ENCODE data around the gene PTPRJ.

PTPRJ gene

DNA sequence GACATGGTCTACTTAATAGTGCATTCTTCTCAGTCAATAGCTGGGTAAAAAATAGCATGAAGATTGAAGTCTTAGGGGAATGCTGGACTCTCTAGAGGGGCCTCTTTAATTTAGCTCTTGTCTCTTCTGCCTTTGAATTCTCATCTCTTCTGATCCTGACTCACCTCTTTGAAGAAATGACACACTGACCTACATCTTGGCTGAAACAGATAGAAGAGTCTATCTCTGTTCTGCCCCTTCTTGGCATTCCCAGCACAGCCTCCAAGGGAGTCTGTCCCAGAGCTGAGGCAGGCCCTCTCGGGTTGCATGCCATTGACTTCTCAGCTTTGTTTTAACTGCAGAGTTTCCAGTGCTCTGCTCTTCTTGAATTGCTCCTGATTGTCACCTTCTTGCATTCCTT is 55.7 kb downstream of the PTPRJ start:
- no peak overlapping the region for H3K4me3 ChIP-seq (ENCODE audit: low read length)
- H3K9me3 ChIP-seq (ENCODE audit: low read length), result no peaks in the 10 kb centered on the region
- H3K27me3 ChIP-seq (ENCODE audit: insufficient read depth, low read length), result no peaks in the 10 kb centered on the region
- no peaks in the 10 kb centered on the region for H3K36me3 ChIP-seq (ENCODE audit: insufficient read depth, low read length)
- peaks cover 14% of the 10 kb centered on the region for H3K4me1 ChIP-seq (ENCODE audit: insufficient read depth, low read length)
- no peak overlapping the region for H2AFZ ChIP-seq (ENCODE audit: low read depth, low read length)

DNA sequence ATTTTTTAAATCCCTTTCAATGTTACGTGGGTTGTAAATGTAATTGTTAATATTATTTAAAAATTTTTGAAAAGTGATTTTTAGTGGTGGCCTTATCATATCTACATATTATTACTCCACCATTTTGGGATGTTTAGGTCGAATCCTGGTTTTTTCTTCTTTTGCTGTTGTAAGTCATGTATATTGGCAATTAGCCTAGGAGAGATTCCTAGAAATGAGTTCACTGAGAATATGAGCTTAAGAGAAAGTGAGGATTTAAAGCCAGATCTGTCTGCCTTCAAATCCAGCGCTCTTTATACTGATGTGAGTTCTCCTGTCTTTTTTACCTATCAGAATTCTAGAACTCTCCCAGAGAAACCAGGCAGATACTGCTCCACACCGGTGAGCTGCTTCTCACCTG is 56.1 kb downstream of the PTPRJ start:
- no peaks in the 10 kb centered on the region for H3K27me3 ChIP-seq (ENCODE audit: insufficient read depth, low read length)
- H3K4me3 ChIP-seq (ENCODE audit: low read length), result no peak overlapping the region
- peaks cover 14% of the 10 kb centered on the region for H3K4me1 ChIP-seq (ENCODE audit: insufficient read depth, low read length)
- H2AFZ ChIP-seq (ENCODE audit: low read depth, low read length), result no peak overlapping the region
- H3K36me3 ChIP-seq (ENCODE audit: insufficient read depth, low read length), result no peaks in the 10 kb centered on the region
- H3K9me3 ChIP-seq (ENCODE audit: low read length), result no peaks in the 10 kb centered on the region

DNA sequence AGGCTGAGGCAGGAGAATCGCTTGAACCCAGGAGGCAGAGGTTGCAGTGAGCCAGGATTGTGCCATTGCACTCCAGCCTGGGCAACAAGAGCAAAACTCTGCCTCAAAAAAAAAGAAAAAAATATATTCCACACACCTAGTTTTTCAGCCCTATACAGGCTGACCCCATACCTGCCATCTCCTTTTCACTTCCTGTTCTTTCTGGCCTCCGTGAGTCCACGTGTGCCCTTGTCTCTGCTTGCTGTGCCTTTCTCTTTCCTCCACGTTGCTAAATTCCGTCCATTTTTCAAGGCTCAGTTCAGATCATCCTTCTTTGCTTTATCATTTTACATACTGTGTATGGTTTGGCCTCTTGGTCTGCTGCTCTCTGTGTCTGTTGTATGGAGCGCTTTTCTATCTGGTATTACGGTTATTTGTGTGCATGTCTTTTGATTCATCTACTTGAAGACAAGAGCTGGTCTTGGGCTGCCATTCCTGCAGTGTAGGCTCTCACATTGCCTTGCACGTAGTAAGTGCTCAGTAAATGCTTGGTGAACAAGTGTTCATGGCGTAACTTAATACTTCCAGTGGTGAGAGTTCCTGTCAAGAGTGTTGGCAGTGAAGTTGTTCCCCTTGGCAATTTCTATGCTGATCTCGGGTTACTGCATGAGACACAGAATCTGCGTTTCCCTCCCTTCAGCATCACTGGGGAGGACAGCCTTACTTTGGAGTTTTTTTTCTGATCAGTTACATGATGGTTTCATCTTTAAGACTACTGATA is 57.5 kb downstream of the PTPRJ start:
- peaks cover 11% of the 10 kb centered on the region for H3K4me1 ChIP-seq (ENCODE audit: insufficient read depth, low read length)
- no peak overlapping the region for H2AFZ ChIP-seq (ENCODE audit: low read depth, low read length)
- H3K9me3 ChIP-seq (ENCODE audit: low read length), result no peaks in the 10 kb centered on the region
- H3K4me3 ChIP-seq (ENCODE audit: low read length), result no peak overlapping the region
- no peaks in the 10 kb centered on the region for H3K36me3 ChIP-seq (ENCODE audit: insufficient read depth, low read length)
- H3K27me3 ChIP-seq (ENCODE audit: insufficient read depth, low read length), result no peaks in the 10 kb centered on the region

DNA sequence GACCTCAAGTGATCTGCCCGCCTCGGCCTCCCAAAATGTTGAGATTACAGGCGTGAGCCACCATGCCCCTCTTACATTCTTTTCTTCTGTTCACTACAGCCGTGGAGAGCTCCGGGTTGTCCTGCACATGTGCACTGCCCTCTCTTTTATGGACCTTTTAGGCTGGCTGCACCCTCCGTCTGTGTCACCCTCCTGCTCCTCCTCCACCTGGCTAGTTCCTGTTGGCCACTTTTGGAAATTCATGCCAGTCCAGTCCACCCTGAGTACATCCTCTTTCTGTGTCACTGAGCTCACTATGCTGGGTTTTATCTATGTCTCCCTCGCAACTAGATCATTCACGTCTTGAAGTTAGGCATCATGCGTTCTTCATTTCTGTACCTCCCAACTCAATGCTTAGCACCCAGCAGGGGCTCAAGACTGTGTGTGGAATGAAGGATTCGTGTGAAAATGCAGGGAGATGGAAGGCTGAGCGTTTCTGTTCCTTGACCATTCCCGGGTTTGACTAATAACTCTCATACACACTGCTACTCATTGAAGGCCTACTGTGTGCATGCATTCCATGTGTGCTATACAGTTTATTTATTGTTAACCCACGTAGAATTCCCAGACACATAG is 60.6 kb downstream of the PTPRJ start:
- H3K4me1 ChIP-seq (ENCODE audit: insufficient read depth, low read length), result peaks cover 3% of the 10 kb centered on the region
- no peak overlapping the region for H2AFZ ChIP-seq (ENCODE audit: low read depth, low read length)
- no peaks in the 10 kb centered on the region for H3K27me3 ChIP-seq (ENCODE audit: insufficient read depth, low read length)
- no peaks in the 10 kb centered on the region for H3K9me3 ChIP-seq (ENCODE audit: low read length)
- H3K4me3 ChIP-seq (ENCODE audit: low read length), result no peak overlapping the region
- H3K36me3 ChIP-seq (ENCODE audit: insufficient read depth, low read length), result no peaks in the 10 kb centered on the region

DNA sequence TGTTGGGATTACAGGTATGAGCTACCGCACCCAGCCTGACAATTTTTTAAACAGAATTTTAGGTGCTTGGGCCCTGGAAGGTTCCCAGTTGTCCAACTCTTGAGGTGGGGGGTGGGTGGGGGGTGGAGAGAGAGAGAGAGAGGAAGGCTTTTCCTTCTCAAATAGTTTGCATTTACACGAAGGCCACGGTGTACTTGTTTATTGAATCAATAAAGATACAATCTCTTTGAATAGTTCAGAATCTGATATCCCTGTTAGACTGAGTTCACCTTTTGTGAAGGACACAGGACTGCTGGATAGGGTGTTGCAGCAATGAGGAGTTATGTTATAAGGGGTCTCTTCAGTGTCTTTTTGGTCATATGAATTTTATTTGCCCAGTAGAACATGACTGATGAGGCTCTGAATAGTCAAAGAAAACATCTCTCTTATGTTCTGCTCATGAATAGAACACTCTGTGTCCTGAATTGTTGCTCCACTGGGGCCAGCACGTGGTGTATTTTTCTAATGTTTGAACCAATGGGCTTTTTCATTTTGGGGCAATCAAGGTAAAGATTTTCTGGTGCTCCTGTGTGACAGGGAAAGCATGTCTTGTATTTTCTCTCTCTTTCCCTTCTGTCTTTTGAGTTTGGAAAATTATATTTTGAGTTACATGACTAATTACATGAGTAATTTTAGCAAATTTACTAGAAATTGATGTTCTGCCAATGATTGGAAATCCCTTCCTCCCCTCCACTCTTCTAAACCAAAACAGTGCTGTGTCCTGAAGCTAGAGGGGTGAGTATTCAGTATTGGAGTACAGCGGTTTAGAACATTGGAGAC is 61.7 kb downstream of the PTPRJ start:
- Histone ChIP-seq H3K4me1 (ENCODE audit: insufficient read depth, low read length) (no peaks in the 10 kb centered on the region), H3K36me3 (ENCODE audit: insufficient read depth, low read length) (no peaks in the 10 kb centered on the region), H3K27me3 (ENCODE audit: insufficient read depth, low read length) (no peaks in the 10 kb centered on the region)

DNA sequence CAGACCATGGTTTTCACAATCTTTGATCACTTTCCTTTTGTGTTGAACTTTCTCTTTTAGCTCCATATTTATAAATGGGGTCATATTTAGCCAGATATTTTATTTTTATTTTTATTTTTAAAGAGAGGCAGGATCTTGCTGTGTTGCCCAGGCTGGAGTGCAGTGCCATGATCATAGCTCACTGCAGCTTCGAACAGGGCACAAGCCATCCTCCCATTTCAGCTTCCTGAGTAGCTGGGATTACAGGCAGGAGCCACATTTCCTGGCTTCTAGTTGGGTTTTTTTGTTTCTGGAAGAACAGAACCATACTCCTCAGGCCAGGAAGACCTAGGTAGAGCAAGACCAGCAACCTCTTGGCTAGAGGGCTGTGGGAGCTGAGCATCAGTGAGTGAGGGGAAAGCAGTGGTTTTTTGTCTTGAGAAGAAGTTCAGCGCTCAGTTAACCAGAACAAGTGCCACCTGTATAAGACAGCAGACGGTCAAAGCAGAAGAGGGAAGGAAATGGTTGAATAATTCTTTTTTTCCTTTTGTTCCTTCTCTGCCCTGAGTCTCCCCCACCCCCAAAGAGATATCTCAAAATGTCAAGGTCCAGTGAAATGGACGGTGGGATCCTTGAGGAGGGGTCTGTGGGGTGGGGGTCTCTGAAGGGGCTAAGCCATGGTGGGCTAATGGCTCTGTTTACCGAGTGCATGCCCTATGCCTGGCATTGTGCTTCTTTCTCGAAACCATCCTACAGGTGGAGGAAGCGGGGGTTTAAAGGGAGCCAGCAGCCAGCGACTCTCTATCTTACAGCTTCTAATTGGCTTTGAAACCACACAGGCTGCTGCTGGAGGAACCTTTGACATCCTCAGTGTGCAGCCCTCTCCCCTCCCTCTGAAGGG is 63.0 kb downstream of the PTPRJ start:
- H3K36me3 ChIP-seq (ENCODE audit: insufficient read depth, low read length), result no peaks in the 10 kb centered on the region
- H3K4me3 ChIP-seq (ENCODE audit: low read length), result no peak overlapping the region
- no peak overlapping the region for H2AFZ ChIP-seq (ENCODE audit: low read depth, low read length)
- no peaks in the 10 kb centered on the region for H3K27me3 ChIP-seq (ENCODE audit: insufficient read depth, low read length)
- no peaks in the 10 kb centered on the region for H3K4me1 ChIP-seq (ENCODE audit: insufficient read depth, low read length)
- no peaks in the 10 kb centered on the region for H3K9me3 ChIP-seq (ENCODE audit: low read length)

More for the DNA sequence above, 61.7 kb downstream of the PTPRJ start:
- Histone ChIP-seq H3K9me3 (ENCODE audit: low read length) (no peaks in the 10 kb centered on the region), H2AFZ (ENCODE audit: low read depth, low read length) (no peak overlapping the region), H3K4me3 (ENCODE audit: low read length) (no peak overlapping the region)

DNA sequence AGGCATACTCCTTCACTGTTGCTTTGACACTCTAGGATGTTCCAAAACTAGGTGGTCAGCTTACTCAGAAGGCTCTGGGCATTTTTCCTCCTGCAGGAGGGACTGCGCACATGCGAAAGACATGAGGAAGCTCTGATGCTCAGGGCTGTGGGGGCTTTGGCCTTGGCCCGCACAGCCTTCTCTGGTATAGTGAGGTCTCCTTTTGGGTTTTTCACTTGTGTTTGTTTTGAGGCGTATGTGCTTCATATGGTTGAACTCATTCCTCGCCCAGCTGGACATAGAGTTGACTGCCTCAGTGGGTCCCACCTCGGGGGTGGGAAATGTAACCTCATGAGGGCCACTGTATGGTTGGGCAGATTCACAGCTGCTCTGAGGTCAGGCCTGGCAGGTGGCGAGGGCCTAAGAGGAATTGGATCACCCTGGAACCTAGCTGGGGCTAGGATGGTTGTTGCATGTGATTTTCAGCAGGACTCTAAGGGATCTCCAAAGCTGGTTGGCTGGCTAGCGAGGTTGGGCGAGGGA is 63.7 kb downstream of the PTPRJ start:
- Histone ChIP-seq H2AFZ (ENCODE audit: low read depth, low read length) (no peak overlapping the region), H3K4me3 (ENCODE audit: low read length) (no peak overlapping the region), H3K27me3 (ENCODE audit: insufficient read depth, low read length) (no peaks in the 10 kb centered on the region), H3K9me3 (ENCODE audit: low read length) (no peaks in the 10 kb centered on the region), H3K4me1 (ENCODE audit: insufficient read depth, low read length) (no peaks in the 10 kb centered on the region), H3K36me3 (ENCODE audit: insufficient read depth, low read length) (no peaks in the 10 kb centered on the region)

DNA sequence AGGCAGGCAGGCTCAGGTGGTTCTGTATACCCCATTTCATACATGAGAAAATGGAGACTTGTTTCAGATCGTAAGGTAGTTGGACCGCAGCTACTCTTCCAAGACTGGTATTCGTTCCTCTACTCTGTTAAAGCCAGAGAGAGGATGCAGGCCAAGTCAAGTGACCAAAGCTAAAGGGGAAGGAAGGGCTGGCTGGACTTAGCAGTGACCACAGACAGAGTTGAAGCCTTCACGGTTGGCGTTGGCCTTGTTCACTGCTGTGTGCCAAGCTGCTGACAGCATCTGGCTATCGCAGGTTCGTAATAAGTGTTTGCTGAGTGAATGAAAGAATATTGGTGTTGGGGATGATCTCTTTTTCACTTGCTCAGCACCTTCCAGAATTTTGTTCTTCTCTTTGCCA is 64.2 kb downstream of the PTPRJ start:
- H3K4me1 ChIP-seq (ENCODE audit: insufficient read depth, low read length), result no peaks in the 10 kb centered on the region
- no peak overlapping the region for H3K4me3 ChIP-seq (ENCODE audit: low read length)

DNA sequence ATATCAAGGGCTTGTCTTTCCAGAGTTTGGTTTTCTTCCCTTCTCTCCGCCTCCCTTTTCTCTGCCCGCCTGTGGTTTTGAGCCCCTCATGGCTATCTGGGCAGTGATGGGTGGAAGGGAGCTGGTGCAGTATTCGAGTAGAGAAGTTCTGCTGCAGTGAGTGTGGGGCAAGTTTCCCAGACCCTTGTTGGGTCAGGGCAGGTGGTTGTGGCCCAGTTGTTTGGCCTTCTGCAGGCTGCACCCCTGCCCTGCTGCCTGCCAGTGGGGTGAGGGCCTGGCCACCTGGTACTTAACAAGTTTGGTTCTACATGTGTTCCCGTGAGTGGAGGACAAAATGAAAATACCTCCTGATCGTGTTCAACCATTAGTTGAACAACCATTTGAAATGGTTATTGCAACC is 65.2 kb downstream of the PTPRJ start:
- Histone ChIP-seq H2AFZ (ENCODE audit: low read depth, low read length) (no peak overlapping the region), H3K4me1 (ENCODE audit: insufficient read depth, low read length) (no peaks in the 10 kb centered on the region), H3K9me3 (ENCODE audit: low read length) (no peaks in the 10 kb centered on the region), H3K27me3 (ENCODE audit: insufficient read depth, low read length) (no peaks in the 10 kb centered on the region), H3K4me3 (ENCODE audit: low read length) (no peak overlapping the region), H3K36me3 (ENCODE audit: insufficient read depth, low read length) (no peaks in the 10 kb centered on the region)

More for the DNA sequence above, 64.2 kb downstream of the PTPRJ start:
- Histone ChIP-seq H3K9me3 (ENCODE audit: low read length) (no peaks in the 10 kb centered on the region), H2AFZ (ENCODE audit: low read depth, low read length) (no peak overlapping the region), H3K27me3 (ENCODE audit: insufficient read depth, low read length) (no peaks in the 10 kb centered on the region), H3K36me3 (ENCODE audit: insufficient read depth, low read length) (no peaks in the 10 kb centered on the region)

DNA sequence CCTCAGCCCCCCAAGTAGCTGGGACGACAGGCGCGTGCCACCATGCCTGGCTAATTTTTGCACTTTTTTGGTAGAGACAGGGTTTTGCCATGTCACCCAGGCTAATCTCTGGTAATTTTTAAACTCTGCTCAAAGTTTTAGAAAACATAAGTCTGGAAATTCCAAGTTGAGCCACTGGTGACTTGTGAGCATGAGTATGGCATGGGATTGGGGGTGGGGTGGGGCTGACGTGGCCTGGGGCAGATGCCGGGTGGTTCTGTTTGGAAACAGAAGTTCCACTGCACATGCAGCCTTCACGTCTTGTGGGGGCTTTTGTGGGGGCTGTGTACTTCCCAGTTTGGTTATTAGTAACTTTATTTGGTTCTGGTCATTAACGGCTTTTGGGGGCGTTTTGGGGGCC is 67.3 kb downstream of the PTPRJ start:
- Histone ChIP-seq H3K4me1 (ENCODE audit: insufficient read depth, low read length) (no peaks in the 10 kb centered on the region), H3K27me3 (ENCODE audit: insufficient read depth, low read length) (no peaks in the 10 kb centered on the region), H3K36me3 (ENCODE audit: insufficient read depth, low read length) (no peaks in the 10 kb centered on the region), H2AFZ (ENCODE audit: low read depth, low read length) (no peak overlapping the region), H3K4me3 (ENCODE audit: low read length) (no peak overlapping the region), H3K9me3 (ENCODE audit: low read length) (no peaks in the 10 kb centered on the region)

DNA sequence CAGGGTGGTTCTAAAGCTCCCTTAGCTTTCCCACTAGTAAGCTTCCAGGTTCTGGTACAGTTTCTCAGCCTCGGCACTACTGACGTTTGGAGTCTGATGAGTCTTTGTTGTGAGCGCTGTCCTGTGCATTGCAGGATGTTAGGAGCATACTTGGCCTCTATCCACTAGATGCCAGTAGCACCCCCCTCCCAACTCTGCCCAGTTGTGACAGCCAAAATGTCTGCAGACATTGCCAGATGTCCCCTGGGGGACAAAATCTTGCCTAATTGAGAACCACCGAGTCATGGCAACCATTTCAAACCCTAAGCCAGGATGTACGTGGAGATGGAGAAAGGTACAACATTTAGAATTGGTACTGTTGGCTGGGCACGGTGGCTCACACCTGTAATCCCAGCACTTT is 68.7 kb downstream of the PTPRJ start:
- no peaks in the 10 kb centered on the region for H3K9me3 ChIP-seq (ENCODE audit: low read length)
- no peak overlapping the region for H2AFZ ChIP-seq (ENCODE audit: low read depth, low read length)
- H3K36me3 ChIP-seq (ENCODE audit: insufficient read depth, low read length), result no peaks in the 10 kb centered on the region
- no peak overlapping the region for H3K4me3 ChIP-seq (ENCODE audit: low read length)
- no peaks in the 10 kb centered on the region for H3K27me3 ChIP-seq (ENCODE audit: insufficient read depth, low read length)
- no peaks in the 10 kb centered on the region for H3K4me1 ChIP-seq (ENCODE audit: insufficient read depth, low read length)

DNA sequence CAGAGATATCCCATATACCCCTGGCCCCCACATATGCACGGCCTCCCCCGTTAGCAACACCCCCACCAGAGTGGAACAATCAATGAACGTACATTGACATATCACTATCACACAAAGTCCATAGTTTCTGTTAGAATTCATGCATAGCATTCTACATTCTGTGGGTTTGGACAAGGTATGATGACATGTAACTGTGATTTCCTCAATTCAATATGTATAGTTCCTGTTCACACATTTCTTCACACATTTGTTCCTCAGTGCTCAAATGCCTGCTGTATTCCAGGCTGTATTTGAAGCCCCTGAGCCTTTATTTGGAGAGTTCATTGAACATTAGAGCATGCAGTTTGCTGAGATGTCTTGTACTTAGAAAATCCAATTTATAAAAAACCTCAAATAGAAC is 69.9 kb downstream of the PTPRJ start:
- H3K4me1 ChIP-seq (ENCODE audit: insufficient read depth, low read length), result peaks cover under 1% of the 10 kb centered on the region
- H3K36me3 ChIP-seq (ENCODE audit: insufficient read depth, low read length), result no peaks in the 10 kb centered on the region
- no peaks in the 10 kb centered on the region for H3K9me3 ChIP-seq (ENCODE audit: low read length)
- H3K4me3 ChIP-seq (ENCODE audit: low read length), result no peak overlapping the region
- H3K27me3 ChIP-seq (ENCODE audit: insufficient read depth, low read length), result no peaks in the 10 kb centered on the region
- no peak overlapping the region for H2AFZ ChIP-seq (ENCODE audit: low read depth, low read length)

Data from neuron (in vitro differentiated cells).